K562 (cell line): ENCODE data around the gene TAS1R3. TPM values are rescaled to one million over a fixed set of nuclear protein-coding genes. Genes with fewer than 3 reads are reported as not detected.
A peak's percentile ranks its signal among the peaks of the same experiment; 100 is the strongest.

Experiments used
- ATAC-seq: fragments of 200-7000 bp; cut with Tn5 transposase; 3 replicates; pipeline ENCODE4 v1.9.1; 2020; ENCODE audit warnings: moderate library complexity
- BruUV-seq: library from RNA; stranded (reverse); fragments of 400-500 nt; replicated peaks from 2 replicates; lab custom pipeline; 2021; lab: Mats Ljungman, UMichigan
- CTCF ChIA-PET: fragments of 300-600 bp; formaldehyde crosslinking; extraction: SDS; loops from one replicate; lab custom pipeline; 2021; ENCODE audit warnings: low intra/inter-chr PET ratio; lab: Yijun Ruan, JAX
- POLR2A ChIA-PET: fragments of 300-600, 350-650 bp; sonication (Branson Sonifier 250); formaldehyde crosslinking; extraction: SDS; loops from one replicate; lab custom pipeline; 2021; ENCODE audit warnings: antibody characterized with exemption, inconsistent platforms; lab: Yijun Ruan, JAX
- DNase-seq, 4 experiments: peaks; one replicate each; pipeline versions ENCODE4 v3.0.0 to v3.0.0-alpha.2; 2011 to 2018; ENCODE audit warnings: low spot score in 3 of 4, mixed read lengths in 3 of 4; ENCODE audit errors: extremely low read depth in 1 of 4
- FAIRE-seq: peaks from 2 replicates; lab custom pipeline; 2011; peaks lifted over from hg19 to GRCh38; lab: Jason Lieb, UNC
- H2AFZ ChIP-seq: 2 replicates; pipeline ENCODE4 v1.6.0; 2011; ENCODE audit warnings: low read depth, low read length, control low read depth, inconsistent platforms
- H3K27ac ChIP-seq: fragments of 200-600 bp; 3 replicates; pipeline ENCODE4 v1.8.0; 2011; ENCODE audit warnings: low read depth, mild to moderate bottlenecking, control low read depth, inconsistent platforms, low read length, moderate library complexity, mixed read lengths; ENCODE audit errors: extremely low read depth
- H3K27me3 ChIP-seq, 2 experiments: fragments of 300-600 bp in 1 of 2; 2 replicates in 1 of 2; 3 replicates in 1 of 2; pipeline versions ENCODE4 v1.6.0 to v1.8.0; 2011; ENCODE audit warnings: inconsistent platforms in 2 of 2, low read length in 2 of 2, mild to moderate bottlenecking in 1 of 2, mixed read lengths in 1 of 2, moderate library complexity in 1 of 2; ENCODE audit not compliant: control insufficient read depth in 2 of 2, insufficient read depth in 2 of 2
- H3K36me3 ChIP-seq: fragments of 300-600 bp; 3 replicates; pipeline ENCODE4 v1.8.0; 2011; ENCODE audit warnings: mild to moderate bottlenecking, low read length, inconsistent platforms; ENCODE audit not compliant: control insufficient read depth, insufficient read depth
- H3K4me1 ChIP-seq, 2 experiments: fragments of 200-600 bp in 1 of 2; replicated peaks in 1 of 2; 2 replicates in 1 of 2; 3 replicates in 1 of 2; pipeline versions ENCODE4 v1.5.1 to v1.8.0; 2011; ENCODE audit warnings: inconsistent platforms in 2 of 2, low read length in 2 of 2, mild to moderate bottlenecking in 1 of 2, mixed read lengths in 1 of 2, moderate library complexity in 1 of 2; ENCODE audit not compliant: control insufficient read depth in 2 of 2, insufficient read depth in 2 of 2
- H3K4me2 ChIP-seq: 2 replicates; pipeline ENCODE4 v1.6.1; 2011; ENCODE audit warnings: low read length, control low read depth, inconsistent platforms, mixed read lengths; ENCODE audit not compliant: insufficient read depth
- H3K4me3 ChIP-seq: fragments of 200-600 bp; sonication (generic), shearing (Covaris generic); 2 replicates; pipeline ENCODE4 v1.5.1; 2016; ENCODE audit warnings: control low read depth, inconsistent platforms
- H3K79me2 ChIP-seq: fragments of 200-600 bp; 3 replicates; pipeline ENCODE4 v1.8.0; 2011; ENCODE audit warnings: low read length, inconsistent platforms; ENCODE audit not compliant: control insufficient read depth, insufficient read depth
- H3K9ac ChIP-seq, 2 experiments: 2 replicates each; pipeline versions ENCODE4 v1.6.0 to v1.6.1; 2011; ENCODE audit warnings: low read depth in 2 of 2, low read length in 2 of 2, control low read depth in 1 of 2, inconsistent platforms in 1 of 2, mild to moderate bottlenecking in 1 of 2, mixed read lengths in 1 of 2; ENCODE audit not compliant: insufficient read depth in 1 of 2
- H3K9me1 ChIP-seq: one replicate; pipeline ENCODE4 v1.6.0; 2011; ENCODE audit warnings: inconsistent platforms, mild to moderate bottlenecking, low read length, moderate library complexity; ENCODE audit not compliant: control insufficient read depth, insufficient read depth
- H3K9me3 ChIP-seq: replicated peaks from 2 replicates; pipeline ENCODE4 v1.5.1; 2011; ENCODE audit warnings: low read depth, low read length, inconsistent platforms; ENCODE audit not compliant: control insufficient read depth, insufficient read depth
- H4K20me1 ChIP-seq: replicated peaks from 2 replicates; pipeline ENCODE4 v1.6.1; 2011; ENCODE audit warnings: low read length, inconsistent platforms, mixed read lengths; ENCODE audit not compliant: control insufficient read depth, insufficient read depth
- E2F1 ChIP-seq: sonication (generic); formaldehyde crosslinking; IDR thresholded peaks from 2 replicates; pipeline ENCODE4 v1.8.1; 2023; ENCODE audit warnings: mild to moderate bottlenecking, missing genetic modification reagents, moderate library complexity
- FOXP1 ChIP-seq: sonication (generic); formaldehyde crosslinking; IDR thresholded peaks from 2 replicates; pipeline ENCODE4 v1.8.0; 2022; ENCODE audit warnings: mild to moderate bottlenecking, missing genetic modification reagents
- FUS ChIP-seq: fragments of 200-400 bp; formaldehyde crosslinking; optimal IDR thresholded peaks from 2 replicates; pipeline ENCODE3; 2017; ENCODE audit warnings: low read depth, low read length
- GATAD2A ChIP-seq: fragments of 450-650 bp; IDR thresholded peaks from 2 replicates; pipeline ENCODE4 v1.6.1; 2017
- HMG20B ChIP-seq: fragments of 250-450 bp; sonication (Bioruptor Pico); IDR thresholded peaks from 2 replicates; pipeline ENCODE4 v1.5.0; 2021; ENCODE audit warnings: mild to moderate bottlenecking
- HSF4 ChIP-seq: fragments of 250-450 bp; sonication (Bioruptor Pico); IDR thresholded peaks from 2 replicates; pipeline ENCODE4 v2.1.2; 2022; ENCODE audit warnings: mild to moderate bottlenecking, moderate library complexity, borderline replicate concordance
- KAT2B ChIP-seq: IDR thresholded peaks from one replicate; pipeline ENCODE4 v1.6.1; 2012; ENCODE audit warnings: low read depth, mild to moderate bottlenecking, control low read depth, inconsistent platforms, low read length, moderate library complexity
- KDM5B ChIP-seq: fragments of 200-600 bp; sonication (generic); IDR thresholded peaks from 2 replicates; pipeline ENCODE4 v1.6.1; 2012; ENCODE audit warnings: low read depth, mild to moderate bottlenecking, moderate library complexity, low read length, control low read depth, inconsistent platforms; ENCODE audit not compliant: insufficient replicate concordance
- KLF10 ChIP-seq: fragments of 250-450 bp; sonication (Bioruptor Pico); IDR thresholded peaks from 2 replicates; pipeline ENCODE4 v1.6.1; 2021; ENCODE audit warnings: matching md5 sums
- LCOR ChIP-seq: sonication (generic); formaldehyde crosslinking; IDR thresholded peaks from 2 replicates; pipeline ENCODE4 v1.8.0; 2022; ENCODE audit warnings: mild to moderate bottlenecking, missing genetic modification reagents
- NCOA1 ChIP-seq: fragments of 450-650 bp; IDR thresholded peaks from 2 replicates; pipeline ENCODE4 v1.6.1; 2016; ENCODE audit warnings: low read depth
- PHB ChIP-seq: fragments of 250-450 bp; sonication (Bioruptor Pico); IDR thresholded peaks from 2 replicates; pipeline ENCODE4 v1.5.0; 2021
- POLR2H ChIP-seq: IDR thresholded peaks from 2 replicates; pipeline ENCODE4 v1.6.1; 2016; ENCODE audit warnings: missing genetic modification characterization, low read depth, mild to moderate bottlenecking, control low read depth, missing compliant biosample characterization, moderate library complexity
- SAFB ChIP-seq: fragments of 200-400 bp; formaldehyde crosslinking; IDR thresholded peaks from 2 replicates; pipeline ENCODE4 v1.6.1; 2017; ENCODE audit warnings: low read depth, low read length, borderline replicate concordance
- SLC30A9 ChIP-seq: fragments of 250-450 bp; sonication (Bioruptor Pico); IDR thresholded peaks from 2 replicates; pipeline ENCODE4 v1.8.0; 2022; ENCODE audit warnings: mild to moderate bottlenecking, moderate library complexity
- SP1 ChIP-seq: sonication (generic); formaldehyde crosslinking; IDR thresholded peaks from 2 replicates; pipeline ENCODE4 v1.8.1; 2022; ENCODE audit warnings: mild to moderate bottlenecking, missing genetic modification reagents
- STAG1 ChIP-seq: sonication (generic); formaldehyde crosslinking; IDR thresholded peaks from 2 replicates; pipeline ENCODE4 v1.5.0; 2020; ENCODE audit warnings: missing genetic modification reagents, borderline replicate concordance
- STAT5B ChIP-seq: fragments of 250-450 bp; sonication (Bioruptor Pico); IDR thresholded peaks from 2 replicates; pipeline ENCODE4 v1.8.0; 2021; ENCODE audit warnings: mild to moderate bottlenecking, inconsistent platforms
- TBL1XR1 ChIP-seq, 2 experiments: IDR thresholded peaks; 2 replicates each; pipeline ENCODE4 v1.6.1; 2012; ENCODE audit warnings: improper control_type of control experiment in 2 of 2, low read length in 2 of 2, mild to moderate bottlenecking in 1 of 2
- ZNF239 ChIP-seq: fragments of 250-450 bp; sonication (Bioruptor Pico); IDR thresholded peaks from 2 replicates; pipeline ENCODE4 v1.4.0; 2020; ENCODE audit warnings: mild to moderate bottlenecking
- ZNF384 ChIP-seq: IDR thresholded peaks from 2 replicates; pipeline ENCODE4 v1.6.1; 2012; ENCODE audit warnings: low read depth, low read length, improper control_type of control experiment
- ZNF584 ChIP-seq: fragments of 200-800 bp; sonication (Bioruptor generic); IDR thresholded peaks from 2 replicates; pipeline ENCODE4 v1.6.1; 2016; ENCODE audit warnings: low read depth, mild to moderate bottlenecking, missing genetic modification characterization, missing compliant biosample characterization
- ZNF76 ChIP-seq: fragments of 250-450 bp; sonication (Bioruptor Pico); IDR thresholded peaks from 2 replicates; pipeline ENCODE4 v1.4.0; 2020; ENCODE audit warnings: mild to moderate bottlenecking, moderate library complexity, borderline replicate concordance
- WGBS: fragments of 100-300 bp; shearing (Covaris generic); methylation state at CpG from one replicate; pipeline ENCODE4 v1.1.6; 2016; ENCODE audit warnings: low coverage, mixed read lengths; ENCODE audit not compliant: insufficient coverage; ENCODE audit errors: missing lambda C conversion rate; 5-methylcytosine and 5-hydroxymethylcytosine counted together
- in situ Hi-C: fragments of 300-500 bp; cut with MboI; formaldehyde crosslinking; loops from 4 replicates; pipeline ENCODE4 v1.15.0; 2018; ENCODE audit warnings: inconsistent platforms, mixed read lengths
- intact Hi-C: fragments of 100-400 bp; cut with micrococcal nuclease; formaldehyde crosslinking; loops from 2 replicates; pipeline ENCODE4 v1.14.2; 2022
- polyA plus RNA-seq, 8 experiments: library from polyadenylated mRNA; depleted of rRNA in 4 of 8; stranded (reverse) in 5 of 8; unstranded in 3 of 8; fragments of >200 nt; fragmentation: Nextera tagmentation in 2 of 8; fragmentation: Illumina TruSeq in 1 of 8; extraction: Ambion mirVana in 2 of 8; extraction: Trizol in 1 of 8; gene quantifications; 2 replicates each; pipeline versions ENCODE4 v1.2.1 to v1.2.3, GENCODE V29; 2011 to 2014; ENCODE audit warnings: inconsistent platforms in 1 of 8, missing spikeins in 1 of 8
- total RNA-seq, 7 experiments: library from RNA; depleted of rRNA in 6 of 7; stranded (reverse); fragments of >200 nt in 6 of 7; fragmentation: Illumina TruSeq in 2 of 7; extraction: Trizol in 2 of 7; gene quantifications; 2 replicates each; pipeline versions ENCODE4 v1.2.1 to v1.2.3, GENCODE V29; 2011 to 2021; ENCODE audit warnings: low replicate concordance in 1 of 7

TAS1R3 gene
- total and polyA plus RNA-seq, 9 of the 15 experiments (the other 6 are each of a cell fraction or from before 2014, with no cell fraction given), result 0.07 to 0.13 TPM; not detected in 7

DNA sequence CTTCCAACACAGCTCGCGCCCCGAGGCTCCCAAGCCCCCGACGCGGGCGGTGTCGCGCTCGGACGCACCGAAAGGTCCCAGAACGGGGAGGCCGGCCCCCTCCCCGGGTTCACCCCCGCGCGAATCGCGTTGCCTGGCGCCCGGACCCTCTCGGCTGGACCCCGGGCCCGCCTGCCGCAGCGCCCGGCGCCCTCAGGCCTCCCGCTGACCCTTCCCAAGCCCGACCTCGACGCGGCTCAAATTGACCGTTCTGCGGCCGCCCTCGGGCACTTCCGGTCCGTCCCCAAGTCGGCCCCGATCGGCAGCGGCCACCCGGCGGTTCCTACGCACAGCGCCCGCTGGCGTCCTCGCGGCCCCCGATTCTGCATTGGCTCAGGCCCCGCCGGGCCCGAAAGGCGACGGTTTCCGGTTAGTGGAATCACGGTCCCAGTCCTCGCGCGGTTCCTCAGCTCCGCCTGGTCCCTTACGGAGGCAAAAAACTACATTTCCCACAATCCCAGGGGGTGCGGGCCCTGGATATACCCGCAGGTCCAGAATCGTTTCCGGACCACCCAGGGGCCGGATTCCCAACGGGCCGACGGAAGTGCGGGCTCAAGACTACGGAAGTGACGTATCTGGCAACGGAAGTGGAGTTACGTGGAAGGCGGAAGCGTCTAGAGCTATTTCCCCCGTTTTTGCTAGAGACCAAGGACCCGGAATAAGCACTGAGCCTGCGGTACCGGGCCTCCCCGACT, 44.0 kb downstream of the TAS1R3 start, which contains the start of gene AURKAIP1:
Gene AURKAIP1 (minus strand): TSS at position 279 of the 734 bp plus-strand sequence. CDS start 451 bp downstream, outside the sequence.
- FAIRE-seq, result peak; percentile 100
- H3K4me2 ChIP-seq, result peak within 1 kb of the TSS; percentile 89
- in situ Hi-C loops, result no loop called here
- peak; percentile 95 for TF ChIP-seq LCOR
- TF ChIP-seq HSF4 (CRISPR knock-in tag), result no peak
- TF ChIP-seq ZNF239 (CRISPR knock-in tag), result peak; percentile 75
- TF ChIP-seq PHB, result peak; percentile 63; the same call in 1 of the 2 replicates
- TF ChIP-seq KLF10 (CRISPR knock-in tag), result no peak
- TF ChIP-seq SAFB, result no peak
- peak; percentile 92; the same call in 1 of the 2 replicates for TF ChIP-seq ZNF76
- peak; percentile 83 for TF ChIP-seq ZNF584 (CRISPR knock-in tag)
- TF ChIP-seq GATAD2A, result peak; percentile 93
- no peak for TF ChIP-seq STAT5B (CRISPR knock-in tag)
- TF ChIP-seq KDM5B, result peak; percentile 83
- peak; percentile 59 for TF ChIP-seq ZNF384
- TF ChIP-seq POLR2H, result peak; percentile 93
- peak; percentile 96 for TF ChIP-seq E2F1 (CRISPR knock-in tag)
- TF ChIP-seq KAT2B, result no peak
- peak; percentile 99 for TF ChIP-seq NCOA1
- TF ChIP-seq SLC30A9, result no peak
- TF ChIP-seq SP1 (CRISPR knock-in tag), result peak; percentile 99
- TF ChIP-seq STAG1 (CRISPR knock-in tag), result no peak
- no peak for TF ChIP-seq HMG20B (CRISPR knock-in tag)
- peak; percentile 96 for TF ChIP-seq FUS
- TF ChIP-seq FOXP1 (CRISPR knock-in tag), result no peak; the same call in 1 of the 2 replicates
- TF ChIP-seq TBL1XR1 (IDR thresholded peaks at IDR 0.05; ENCODE audit: low read length in 2 of 2), result peak in 1 of 2 experiments; percentile 84; a peak in 2 of 4 replicates

More for the DNA sequence above, 44.0 kb downstream of the TAS1R3 start, which contains the start of gene AURKAIP1:
- peaks cover 16 to 59% of the 10 kb centered on the region in 2 experiments for H3K4me1 ChIP-seq
- H3K9me1 ChIP-seq, result peaks cover 6% of the 10 kb centered on the region
- H3K9ac ChIP-seq, result peak within 1 kb of the TSS; percentile 99
- H3K27ac ChIP-seq, result peak within 1 kb of the TSS; percentile 97
- ChIA-PET CTCF (interaction anchor here (0.6 to 1.5 kb wide), 2 partner anchors 26 to 40 kb away, joined by 4 to 5 read pairs; partner anchors contain the start of gene DVL1), POLR2A (interaction anchor here (0.6 to 4.2 kb wide), 22 partner anchors 12 to 795 kb away, joined by 3 to 54 read pairs (median 4); partner anchors contain the start of genes CCNL2 and MRPL20)
- no peaks in the 10 kb centered on the region for H3K27me3 ChIP-seq
- ATAC-seq (peak; percentile 96), DNase-seq (peak; percentile 95 to 100 (median 98))
- intact Hi-C loops, result loop anchor here (1.0 to 10.0 kb wide), 4 partner anchors 23 to 130 kb away; partner anchors contain the start of genes ACAP3, CPTP, INTS11 and PUSL1
- H4K20me1 ChIP-seq, result peaks cover 7% of the 10 kb centered on the region; the same call in 1 of the 2 replicates
- H3K79me2 ChIP-seq, result peaks cover 31% of the 10 kb centered on the region
- under 1% methylated on average over 63 of the region's 85 CpGs for WGBS
- no peaks in the 10 kb centered on the region for H3K9me3 ChIP-seq
- no TSS peak for BruUV-seq
- H3K4me3 ChIP-seq, result peak within 1 kb of the TSS; percentile 100
- peak within 1 kb of the TSS; percentile 78 for H2AFZ ChIP-seq
- peaks cover 26% of the 10 kb centered on the region for H3K36me3 ChIP-seq
